ENCODE data around the gene APH1B.

- TF ChIP-seq CTCF (conservative IDR thresholded peaks at IDR 0.05; ENCODE audit: low read depth, low read length) (no peak), EZH2 (IDR thresholded peaks at IDR 0.05; ENCODE audit: borderline replicate concordance, low read depth, low read length, poor library complexity, severe bottlenecking) (no peak)
Measured at GRCh38 chr15:63339006-63339766, 61.8 kb downstream of the APH1B start.
